ENCODE results near the gene SND1. TPM values are rescaled to one million over a fixed set of nuclear protein-coding genes. Genes with fewer than 3 reads are reported as not detected.
A peak's percentile ranks its signal among the peaks of the same experiment; 100 is the strongest.

SND1 gene
- total and polyA plus RNA-seq, 5 donors from 2014 or later, result 84.4 to 121 (median 86.9) TPM

DNA sequence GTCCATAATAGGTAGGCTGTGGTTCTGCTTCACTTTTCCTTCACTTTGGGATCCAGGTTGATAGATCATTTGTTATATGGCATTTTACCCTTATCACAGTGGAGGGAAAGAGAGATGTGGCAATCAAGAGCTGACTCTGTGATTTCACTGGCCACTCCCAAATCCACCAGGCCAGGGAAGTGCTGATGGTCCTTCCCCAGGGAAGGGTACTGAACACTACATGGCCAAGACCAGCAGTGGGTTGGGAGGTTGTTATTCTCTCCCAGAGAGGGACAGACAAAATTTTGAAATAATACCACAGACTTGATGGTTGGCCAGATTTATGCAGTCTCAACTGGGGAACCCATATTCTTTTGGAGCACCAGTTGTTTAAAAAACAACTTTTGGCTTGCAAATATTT lies 102.5 kb downstream of the SND1 start:
- Histone ChIP-seq H3K27me3 (ENCODE audit: control insufficient read depth, insufficient read depth, low read length) (no peaks in the 10 kb centered on the region), H3K36me3 (ENCODE audit: control insufficient read depth, insufficient read depth, low read length) (no peaks in the 10 kb centered on the region), H3K27ac (ENCODE audit: insufficient read depth, low read length, poor library complexity, severe bottlenecking) (no peak overlapping the region), H3K4me3 (ENCODE audit: low read depth, low read length) (no peak overlapping the region), H3K4me1 (ENCODE audit: control insufficient read depth, insufficient read depth, low read length, poor library complexity, severe bottlenecking) (no peaks in the 10 kb centered on the region), H3K9me3 (ENCODE audit: control insufficient read depth in 2 of 2, low read length in 2 of 2) (no peaks in the 10 kb centered on the region)
- DNase-seq, result no peak
- H3K36me3 Mint-ChIP-seq, result peaks cover 15% of the 10 kb centered on the region
- H3K4me3 Mint-ChIP-seq, result no peak overlapping the region
- H3K9me3 Mint-ChIP-seq, result no peaks in the 10 kb centered on the region
- no peak for ATAC-seq (ENCODE audit: low read depth in 2 of 2)
- peaks cover 7 to 62% (median 32%) of the 10 kb centered on the region in 4 donors for H3K4me1 Mint-ChIP-seq
- H3K27me3 Mint-ChIP-seq, result no peaks in the 10 kb centered on the region
- H3K27ac Mint-ChIP-seq, result no peak overlapping the region

GRCh38 chr7:127755521-127755920 lies 103.5 kb downstream of the SND1 start:
- Histone ChIP-seq H3K27ac (ENCODE audit: insufficient read depth, low read length, poor library complexity, severe bottlenecking) (no peak overlapping the region), H3K27me3 (ENCODE audit: control insufficient read depth, insufficient read depth, low read length) (no peaks in the 10 kb centered on the region), H3K4me1 (ENCODE audit: control insufficient read depth, insufficient read depth, low read length, poor library complexity, severe bottlenecking) (no peaks in the 10 kb centered on the region), H3K9me3 (ENCODE audit: control insufficient read depth in 2 of 2, low read length in 2 of 2) (no peaks in the 10 kb centered on the region), H3K4me3 (ENCODE audit: low read depth, low read length) (no peak overlapping the region), H3K36me3 (ENCODE audit: control insufficient read depth, insufficient read depth, low read length) (no peaks in the 10 kb centered on the region)
- H3K9me3 Mint-ChIP-seq, result no peaks in the 10 kb centered on the region
- ATAC-seq (ENCODE audit: low read depth in 2 of 2) (no peak), DNase-seq (no peak)
- no peaks in the 10 kb centered on the region for H3K27me3 Mint-ChIP-seq
- H3K4me3 Mint-ChIP-seq, result no peak overlapping the region
- peaks cover 8 to 58% (median 36%) of the 10 kb centered on the region in 4 donors for H3K4me1 Mint-ChIP-seq
- no peak overlapping the region for H3K27ac Mint-ChIP-seq
- peaks cover 9% of the 10 kb centered on the region for H3K36me3 Mint-ChIP-seq

DNA sequence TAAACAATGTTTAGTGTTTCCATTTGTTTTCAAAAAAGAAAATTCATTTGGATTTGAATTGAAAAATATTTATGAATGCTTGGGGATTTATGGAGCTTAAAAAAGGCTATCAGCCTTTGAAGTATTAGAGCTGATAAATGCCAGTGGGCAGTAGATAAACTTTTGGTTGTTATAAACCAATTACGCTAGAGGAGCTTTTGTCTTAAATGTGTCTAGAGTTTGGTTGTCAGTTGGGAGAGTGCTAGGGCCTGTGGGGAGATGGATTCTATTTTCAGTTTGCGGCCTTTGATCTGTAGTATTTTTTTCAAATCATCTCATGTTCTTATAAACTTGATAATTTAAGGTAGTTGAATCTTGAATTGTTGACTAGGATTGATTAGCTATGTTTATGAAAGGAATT lies 104.0 kb downstream of the SND1 start:
- Histone ChIP-seq H3K4me1 (ENCODE audit: control insufficient read depth, insufficient read depth, low read length, poor library complexity, severe bottlenecking) (no peaks in the 10 kb centered on the region), H3K36me3 (ENCODE audit: control insufficient read depth, insufficient read depth, low read length) (no peaks in the 10 kb centered on the region), H3K27ac (ENCODE audit: insufficient read depth, low read length, poor library complexity, severe bottlenecking) (no peak overlapping the region), H3K27me3 (ENCODE audit: control insufficient read depth, insufficient read depth, low read length) (no peaks in the 10 kb centered on the region), H3K4me3 (ENCODE audit: low read depth, low read length) (no peak overlapping the region), H3K9me3 (ENCODE audit: control insufficient read depth in 2 of 2, low read length in 2 of 2) (no peaks in the 10 kb centered on the region)
- ATAC-seq (ENCODE audit: low read depth in 2 of 2) (no peak), DNase-seq (no peak)
- Mint-ChIP-seq H3K4me3 (no peak overlapping the region), H3K36me3 (peaks cover 6% of the 10 kb centered on the region), H3K27ac (no peak overlapping the region), H3K4me1 (peaks cover 12 to 55% (median 38%) of the 10 kb centered on the region in 4 donors), H3K27me3 (no peaks in the 10 kb centered on the region), H3K9me3 (no peaks in the 10 kb centered on the region)

DNA sequence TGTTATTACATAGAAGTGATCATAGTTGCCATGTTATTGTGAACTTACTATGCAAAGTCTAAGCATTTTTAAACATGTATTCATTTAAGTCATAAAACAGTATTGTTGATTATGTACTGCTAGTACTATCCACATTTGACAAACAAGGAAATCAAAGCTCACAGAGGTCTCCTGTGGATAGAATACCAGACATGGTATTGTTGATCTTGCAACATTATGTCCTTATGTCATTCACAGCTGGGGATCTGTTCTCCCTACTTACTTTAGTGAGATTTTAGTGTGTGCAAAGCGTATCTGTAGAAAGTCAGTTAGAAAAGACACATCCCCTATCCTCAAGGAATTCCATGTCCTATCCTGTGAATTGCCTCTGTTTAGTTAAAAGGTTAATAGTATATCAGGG lies 106.1 kb downstream of the SND1 start:
- Mint-ChIP-seq H3K27me3 (no peaks in the 10 kb centered on the region), H3K4me1 (peaks cover 23 to 47% (median 45%) of the 10 kb centered on the region in 4 donors), H3K4me3 (no peak overlapping the region), H3K9me3 (no peaks in the 10 kb centered on the region), H3K36me3 (no peaks in the 10 kb centered on the region), H3K27ac (no peak overlapping the region)
- Histone ChIP-seq H3K36me3 (ENCODE audit: control insufficient read depth, insufficient read depth, low read length) (no peaks in the 10 kb centered on the region), H3K27ac (ENCODE audit: insufficient read depth, low read length, poor library complexity, severe bottlenecking) (no peak overlapping the region), H3K4me3 (ENCODE audit: low read depth, low read length) (no peak overlapping the region), H3K4me1 (ENCODE audit: control insufficient read depth, insufficient read depth, low read length, poor library complexity, severe bottlenecking) (no peaks in the 10 kb centered on the region), H3K27me3 (ENCODE audit: control insufficient read depth, insufficient read depth, low read length) (no peaks in the 10 kb centered on the region), H3K9me3 (ENCODE audit: control insufficient read depth in 2 of 2, low read length in 2 of 2) (no peaks in the 10 kb centered on the region)
- ATAC-seq (ENCODE audit: low read depth in 2 of 2) (no peak), DNase-seq (no peak)

DNA sequence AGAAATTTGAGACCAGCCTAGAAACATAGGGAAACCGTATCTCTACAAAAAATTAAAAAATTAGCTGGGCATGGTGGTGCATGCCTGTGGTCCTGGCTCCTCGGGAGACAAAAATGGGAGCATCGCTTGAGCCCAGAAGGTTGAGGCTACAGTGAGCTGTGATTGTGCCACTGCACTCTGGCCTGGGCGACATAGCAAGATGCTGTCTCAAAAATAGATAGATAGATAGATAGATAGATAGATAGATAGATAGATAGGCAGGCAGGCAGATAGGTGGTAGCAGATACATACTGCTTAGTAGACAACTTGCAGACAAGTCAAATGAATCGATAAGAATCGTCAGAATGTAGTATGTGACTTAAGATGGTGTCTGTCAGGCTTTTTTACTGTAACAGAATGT lies 106.9 kb downstream of the SND1 start:
- Histone ChIP-seq H3K27ac (ENCODE audit: insufficient read depth, low read length, poor library complexity, severe bottlenecking) (no peak overlapping the region), H3K9me3 (ENCODE audit: control insufficient read depth in 2 of 2, low read length in 2 of 2) (no peaks in the 10 kb centered on the region), H3K27me3 (ENCODE audit: control insufficient read depth, insufficient read depth, low read length) (no peaks in the 10 kb centered on the region), H3K36me3 (ENCODE audit: control insufficient read depth, insufficient read depth, low read length) (no peaks in the 10 kb centered on the region), H3K4me1 (ENCODE audit: control insufficient read depth, insufficient read depth, low read length, poor library complexity, severe bottlenecking) (no peaks in the 10 kb centered on the region), H3K4me3 (ENCODE audit: low read depth, low read length) (no peak overlapping the region)
- H3K27ac Mint-ChIP-seq, result no peak overlapping the region
- DNase-seq (no peak), ATAC-seq (ENCODE audit: low read depth in 2 of 2) (no peak)
- H3K36me3 Mint-ChIP-seq, result no peaks in the 10 kb centered on the region
- H3K27me3 Mint-ChIP-seq, result no peaks in the 10 kb centered on the region
- H3K4me1 Mint-ChIP-seq, result peaks cover 18 to 44% (median 41%) of the 10 kb centered on the region in 4 donors
- H3K4me3 Mint-ChIP-seq, result peak overlapping the region in 1 of 4 donors; percentile 8
- no peaks in the 10 kb centered on the region for H3K9me3 Mint-ChIP-seq

DNA sequence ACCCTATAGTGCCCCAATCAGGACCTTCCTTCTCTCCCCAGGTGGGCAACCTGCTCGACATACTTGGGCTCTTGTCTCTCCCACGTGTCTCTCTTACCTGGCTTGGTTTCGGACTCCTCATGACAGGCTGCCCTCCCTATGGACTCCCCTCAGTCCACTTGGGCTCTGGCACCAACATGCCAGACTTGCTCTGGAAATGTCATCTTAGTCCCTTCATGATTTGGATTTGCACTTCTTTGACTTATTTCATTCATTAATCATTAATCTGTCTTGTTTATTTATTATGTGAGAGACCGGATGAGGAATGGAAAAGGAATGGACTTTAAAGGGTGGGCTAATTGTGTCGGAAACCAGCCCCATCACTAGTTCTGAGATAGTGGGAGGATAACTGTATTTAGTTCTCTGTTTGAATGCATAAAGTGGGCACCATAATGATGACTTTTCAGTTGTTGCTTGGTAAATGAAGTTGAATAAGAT lies 108.0 kb downstream of the SND1 start:
- ATAC-seq (ENCODE audit: low read depth in 2 of 2) (no peak), DNase-seq (no peak)
- Histone ChIP-seq H3K36me3 (ENCODE audit: control insufficient read depth, insufficient read depth, low read length) (no peaks in the 10 kb centered on the region), H3K9me3 (ENCODE audit: control insufficient read depth in 2 of 2, low read length in 2 of 2) (no peaks in the 10 kb centered on the region), H3K27me3 (ENCODE audit: control insufficient read depth, insufficient read depth, low read length) (no peaks in the 10 kb centered on the region), H3K4me1 (ENCODE audit: control insufficient read depth, insufficient read depth, low read length, poor library complexity, severe bottlenecking) (no peaks in the 10 kb centered on the region), H3K4me3 (ENCODE audit: low read depth, low read length) (no peak overlapping the region), H3K27ac (ENCODE audit: insufficient read depth, low read length, poor library complexity, severe bottlenecking) (no peak overlapping the region)
- H3K27ac Mint-ChIP-seq, result peak overlapping the region in 1 of 3 donors; percentile 15
- no peaks in the 10 kb centered on the region for H3K9me3 Mint-ChIP-seq
- peaks cover 5% of the 10 kb centered on the region for H3K36me3 Mint-ChIP-seq
- no peak overlapping the region for H3K4me3 Mint-ChIP-seq
- H3K4me1 Mint-ChIP-seq, result peaks cover 16 to 43% (median 38%) of the 10 kb centered on the region in 4 donors
- no peaks in the 10 kb centered on the region for H3K27me3 Mint-ChIP-seq

- H3K4me1 Mint-ChIP-seq, result peaks cover 16 to 41% (median 37%) of the 10 kb centered on the region in 4 donors
Measured at GRCh38 chr7:127760436-127761031, 108.5 kb downstream of the SND1 start.

DNA sequence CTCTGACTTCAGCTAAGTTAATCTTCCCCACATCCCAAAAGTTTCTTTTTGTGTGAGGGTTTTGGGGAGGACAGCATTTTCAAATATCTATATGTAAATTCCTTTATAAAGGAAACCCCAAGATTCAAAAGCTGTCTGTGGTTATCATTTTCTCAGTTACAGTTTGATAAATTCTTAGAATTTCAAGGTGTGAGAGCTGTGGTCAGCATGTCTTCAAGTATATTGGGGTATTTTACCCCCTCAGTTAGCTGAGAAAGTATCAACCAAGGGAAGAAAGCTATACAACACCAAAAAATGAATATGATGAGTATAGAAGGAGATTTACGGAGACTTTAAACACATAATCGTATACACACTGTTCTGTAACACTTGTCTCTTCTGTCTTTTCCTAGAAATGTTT lies 109.2 kb downstream of the SND1 start:
- Histone ChIP-seq H3K4me3 (ENCODE audit: low read depth, low read length) (no peak overlapping the region), H3K4me1 (ENCODE audit: control insufficient read depth, insufficient read depth, low read length, poor library complexity, severe bottlenecking) (no peaks in the 10 kb centered on the region), H3K36me3 (ENCODE audit: control insufficient read depth, insufficient read depth, low read length) (no peaks in the 10 kb centered on the region), H3K27ac (ENCODE audit: insufficient read depth, low read length, poor library complexity, severe bottlenecking) (no peak overlapping the region), H3K9me3 (ENCODE audit: control insufficient read depth in 2 of 2, low read length in 2 of 2) (no peaks in the 10 kb centered on the region), H3K27me3 (ENCODE audit: control insufficient read depth, insufficient read depth, low read length) (no peaks in the 10 kb centered on the region)
- peak in 1 of 3 donors; percentile 13 for DNase-seq
- peaks cover 12% of the 10 kb centered on the region for H3K36me3 Mint-ChIP-seq
- H3K4me1 Mint-ChIP-seq, result peaks cover 16 to 41% (median 32%) of the 10 kb centered on the region in 4 donors
- ATAC-seq (ENCODE audit: low read depth in 2 of 2), result no peak
- H3K4me3 Mint-ChIP-seq, result no peak overlapping the region
- H3K9me3 Mint-ChIP-seq, result peaks cover 0 to 2% (median 0%) of the 10 kb centered on the region in 7 donors
- no peaks in the 10 kb centered on the region for H3K27me3 Mint-ChIP-seq
- H3K27ac Mint-ChIP-seq, result no peak overlapping the region

More at GRCh38 chr7:127760436-127761031, 108.5 kb downstream of the SND1 start:
- peaks cover 6% of the 10 kb centered on the region for H3K36me3 Mint-ChIP-seq
- no peak overlapping the region for H3K4me3 Mint-ChIP-seq
- Histone ChIP-seq H3K27me3 (ENCODE audit: control insufficient read depth, insufficient read depth, low read length) (no peaks in the 10 kb centered on the region), H3K4me3 (ENCODE audit: low read depth, low read length) (no peak overlapping the region), H3K36me3 (ENCODE audit: control insufficient read depth, insufficient read depth, low read length) (no peaks in the 10 kb centered on the region), H3K27ac (ENCODE audit: insufficient read depth, low read length, poor library complexity, severe bottlenecking) (no peak overlapping the region), H3K9me3 (ENCODE audit: control insufficient read depth in 2 of 2, low read length in 2 of 2) (no peaks in the 10 kb centered on the region), H3K4me1 (ENCODE audit: control insufficient read depth, insufficient read depth, low read length, poor library complexity, severe bottlenecking) (no peaks in the 10 kb centered on the region)
- H3K27ac Mint-ChIP-seq, result no peak overlapping the region
- DNase-seq (no peak), ATAC-seq (ENCODE audit: low read depth in 2 of 2) (no peak)
- no peaks in the 10 kb centered on the region for H3K27me3 Mint-ChIP-seq
- no peaks in the 10 kb centered on the region for H3K9me3 Mint-ChIP-seq
